Activated B cell treated with CpG ODN at 0.5 μM for 24 hours (primary cell): Measurements from ENCODE around the gene INO80C. TPM values are rescaled to one million over a fixed set of nuclear protein-coding genes. Genes with fewer than 3 reads are reported as not detected.
"Not testable (repeated sequence)": the region's sequence is repeated elsewhere in the genome, so short reads cannot be mapped to it uniquely, and the experiment has no call there.

Source experiments
- ATAC-seq: fragments of 200-7000 bp; cut with Tn5 transposase; one replicate; pipeline ENCODE4 v1.10.0; 2021; ENCODE audit warnings: low read depth, mild to moderate bottlenecking, moderate library complexity
- CTCF ChIA-PET: fragments of 350-600 bp; sonication (Branson Sonifier 250); formaldehyde crosslinking; loops from one replicate; lab custom pipeline; 2021; ENCODE audit warnings: antibody characterized with exemption; lab: Charles Lee
- POLR2A ChIA-PET: fragments of 350-600 bp; sonication (Branson Sonifier 250); formaldehyde crosslinking; loops from one replicate; lab custom pipeline; 2021; ENCODE audit warnings: antibody characterized with exemption; lab: Charles Lee
- DNase-seq: peaks from one replicate; pipeline ENCODE4 v3.0.0; 2022
- H3K27ac Mint-ChIP-seq: one replicate; pipeline ENCODE4 v1.8.0; 2020; ENCODE audit warnings: mixed read lengths
- H3K27me3 Mint-ChIP-seq: one replicate; pipeline ENCODE4 v1.8.0; 2021; ENCODE audit warnings: mixed read lengths
- H3K36me3 Mint-ChIP-seq: one replicate; pipeline ENCODE4 v1.8.0; 2021; ENCODE audit warnings: low read depth, mixed read lengths
- H3K4me1 Mint-ChIP-seq: one replicate; pipeline ENCODE4 v1.8.0; 2021; ENCODE audit warnings: mixed read lengths
- H3K4me3 Mint-ChIP-seq: one replicate; pipeline ENCODE4 v1.8.0; 2020; ENCODE audit warnings: mild to moderate bottlenecking, mixed read lengths
- H3K9me3 Mint-ChIP-seq: one replicate; pipeline ENCODE4 v1.8.0; 2020; ENCODE audit warnings: mixed read lengths
- CTCF ChIP-seq: fragments of 200-600 bp; IDR thresholded peaks from one replicate; pipeline ENCODE4 v1.8.0; 2022; ENCODE audit warnings: antibody characterized with exemption, mild to moderate bottlenecking
- intact Hi-C: fragments of 100-400 bp; cut with micrococcal nuclease; formaldehyde crosslinking; loops from one replicate; pipeline ENCODE4 v1.15.1; 2024
- total RNA-seq: library from RNA; stranded (reverse); gene quantifications from 2 replicates; pipeline ENCODE4 v1.2.3, GENCODE V29; 2022

INO80C gene
- total RNA-seq, 1 donor from 2014 or later = 31.6 TPM

- Mint-ChIP-seq H3K4me1 (no peaks in the 10 kb centered on the region), H3K27me3 (no peaks in the 10 kb centered on the region), H3K36me3 (no peaks in the 10 kb centered on the region), H3K4me3 (no peak overlapping the region), H3K9me3 (peaks cover 2% of the 10 kb centered on the region), H3K27ac (no peak overlapping the region)
- intact Hi-C loops = no loop called here
- DNase-seq (no peak), ATAC-seq (no peak)
- ChIA-PET POLR2A (interaction anchor here (0.9 kb wide), 1 partner anchor 126 kb away, joined by 3 read pairs; the partner anchor contains the start of gene GALNT1), CTCF (no interaction called here)
- TF ChIP-seq CTCF = no peak
Observed at GRCh38 chr18:35455926-35456763, 41.6 kb downstream of the INO80C start.

DNA sequence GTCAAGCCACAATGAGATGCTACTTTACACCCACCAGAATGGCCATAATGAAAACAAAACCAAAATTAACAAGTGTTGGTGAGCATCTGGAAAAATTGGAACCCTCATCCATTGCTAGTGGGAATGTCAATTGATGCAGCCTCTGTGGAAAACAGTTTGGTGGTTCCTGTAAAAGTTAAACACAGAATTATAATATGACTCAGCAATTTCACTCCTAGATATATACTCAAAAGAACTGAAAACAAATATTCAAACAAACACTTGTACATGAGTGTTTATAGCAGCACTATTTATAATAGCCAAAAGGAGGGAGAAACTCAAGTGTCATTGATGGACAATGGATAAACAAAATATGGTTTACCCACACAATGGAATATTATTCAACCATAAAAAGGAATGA, 43.0 kb downstream of the INO80C start:
- H3K4me3 Mint-ChIP-seq = no peak overlapping the region
- CTCF ChIA-PET = no interaction called here
- no peaks in the 10 kb centered on the region for H3K36me3 Mint-ChIP-seq
- intact Hi-C loops = no loop called here
- ATAC-seq (no peak), DNase-seq (no peak)
- no peak for TF ChIP-seq CTCF
- no peak overlapping the region for H3K27ac Mint-ChIP-seq
- H3K27me3 Mint-ChIP-seq = no peaks in the 10 kb centered on the region
- H3K4me1 Mint-ChIP-seq = no peaks in the 10 kb centered on the region
- POLR2A ChIA-PET = no interaction called here
- H3K9me3 Mint-ChIP-seq = peaks cover 2% of the 10 kb centered on the region

GRCh38 chr18:35453065-35453464, 44.7 kb downstream of the INO80C start:
- ATAC-seq, CTCF ChIA-PET, H3K36me3 Mint-ChIP-seq, DNase-seq, H3K27ac Mint-ChIP-seq, POLR2A ChIA-PET, H3K4me3 Mint-ChIP-seq, intact Hi-C loops, H3K4me1 Mint-ChIP-seq, H3K9me3 Mint-ChIP-seq, H3K27me3 Mint-ChIP-seq: not testable (repeated sequence)

- no peaks in the 10 kb centered on the region for H3K4me1 Mint-ChIP-seq
- ChIA-PET POLR2A (no interaction called here), CTCF (no interaction called here)
- peaks cover 2% of the 10 kb centered on the region for H3K9me3 Mint-ChIP-seq
- no peak for ATAC-seq
- H3K4me3 Mint-ChIP-seq = no peak overlapping the region
- no peaks in the 10 kb centered on the region for H3K27me3 Mint-ChIP-seq
- no peaks in the 10 kb centered on the region for H3K36me3 Mint-ChIP-seq
- H3K27ac Mint-ChIP-seq = no peak overlapping the region
- no peak for DNase-seq
- no peak for TF ChIP-seq CTCF
- intact Hi-C loops = no loop called here
Observed at GRCh38 chr18:35451916-35452315, 45.8 kb downstream of the INO80C start.

GRCh38 chr18:35451032-35451431, 46.7 kb downstream of the INO80C start:
- no peak for ATAC-seq
- Mint-ChIP-seq H3K27me3 (no peaks in the 10 kb centered on the region), H3K9me3 (peaks cover 2% of the 10 kb centered on the region)

More at GRCh38 chr18:35451032-35451431, 46.7 kb downstream of the INO80C start:
- DNase-seq = no peak
- ChIA-PET CTCF (no interaction called here), POLR2A (no interaction called here)
- H3K36me3 Mint-ChIP-seq = no peaks in the 10 kb centered on the region
- no peak overlapping the region for H3K4me3 Mint-ChIP-seq
- intact Hi-C loops = no loop called here
- no peak for TF ChIP-seq CTCF
- H3K27ac Mint-ChIP-seq = no peak overlapping the region
- no peaks in the 10 kb centered on the region for H3K4me1 Mint-ChIP-seq
